Keratinocyte (primary cell): ENCODE measurements around the gene CYP2D6.

Experiments used
- CTCF ChIP-seq, 3 experiments: IDR thresholded peaks in 1 of 3; conservative IDR thresholded peaks in 1 of 3; optimal IDR thresholded peaks in 1 of 3; 2 replicates in 2 of 3; 3 replicates in 1 of 3; pipeline versions ENCODE3 to v1.5.1; 2011; ENCODE audit warnings: low read length in 3 of 3, mild to moderate bottlenecking in 3 of 3, moderate library complexity in 2 of 3, control low read depth in 1 of 3, inconsistent platforms in 1 of 3; ENCODE audit not compliant: insufficient read depth in 2 of 3; ENCODE audit errors: extremely low read depth in 1 of 3
- EZH2 ChIP-seq: IDR thresholded peaks from one replicate; pipeline ENCODE4 v1.6.1; 2012; ENCODE audit warnings: inconsistent platforms, mild to moderate bottlenecking, low read length, moderate library complexity

GRCh38 chr22:42083119-42083518 is 47.5 kb downstream of the CYP2D6 start:
- TF ChIP-seq CTCF (optimal IDR thresholded peaks at IDR 0.05 in 1 of 3, IDR thresholded peaks at IDR 0.05 in 1 of 3, conservative IDR thresholded peaks at IDR 0.05 in 1 of 3; ENCODE audit: extremely low read depth in 1 of 3, insufficient read depth in 2 of 3, low read length in 3 of 3), result no peak
- TF ChIP-seq EZH2, result no peak
